Breast epithelium (tissue), 4 donors: Measurements from ENCODE around the gene UACA. TPM values are rescaled to one million over a fixed set of nuclear protein-coding genes. Genes with fewer than 3 reads are reported as not detected.
A peak's percentile ranks its signal among the peaks of the same experiment; 100 is the strongest.

Source experiments
- DNase-seq, 2 donors: peaks; one replicate each; pipeline ENCODE4 v3.0.0-alpha.2; 2019; ENCODE audit warnings: low spot score in 2 of 2
- H3K27ac ChIP-seq, 2 donors: fragments of 200-600 bp; sonication (generic) in 1 of 2; one replicate each; pipeline ENCODE4 v1.5.1; 2016 to 2019; ENCODE audit warnings: mild to moderate bottlenecking in 1 of 2
- H3K27me3 ChIP-seq, 2 donors: fragments of 200-600 bp; sonication (generic) in 1 of 2; one replicate each; pipeline versions ENCODE4 v1.5.1 to v1.6.0; 2017 to 2019; ENCODE audit warnings: control low read depth in 1 of 2, mild to moderate bottlenecking in 1 of 2
- H3K36me3 ChIP-seq: fragments of 200-600 bp; one replicate; pipeline ENCODE4 v1.5.1; 2019
- H3K4me1 ChIP-seq, 2 donors: fragments of 200-600 bp; sonication (generic); one replicate each; pipeline ENCODE4 v1.5.1; 2016 to 2019; ENCODE audit warnings: control low read depth in 1 of 2
- H3K4me3 ChIP-seq, 3 donors: fragments of 200-600 bp; sonication (generic); 1 replicate in 2 of 3; 2 replicates in 1 of 3; pipeline ENCODE4 v1.5.1; 2016 to 2019; ENCODE audit warnings: mild to moderate bottlenecking in 3 of 3, moderate library complexity in 2 of 3
- H3K9me3 ChIP-seq, 2 donors: fragments of 200-600 bp; sonication (generic) in 1 of 2; one replicate each; pipeline ENCODE4 v1.5.1; 2016 to 2019; ENCODE audit warnings: control low read depth in 1 of 2
- CTCF ChIP-seq, 3 donors: fragments of 450-650 bp; IDR thresholded peaks; one replicate each; pipeline ENCODE4 v1.5.1; 2016 to 2017; ENCODE audit warnings: antibody characterized with exemption in 3 of 3, mild to moderate bottlenecking in 3 of 3, moderate library complexity in 3 of 3
- POLR2A ChIP-seq: fragments of 450-650 bp; IDR thresholded peaks from one replicate; pipeline ENCODE4 v1.6.1; 2016; ENCODE audit warnings: antibody characterized with exemption, mild to moderate bottlenecking, moderate library complexity
- POLR2AphosphoS5 ChIP-seq, 3 donors: sonication (generic); formaldehyde crosslinking; IDR thresholded peaks; one replicate each; pipeline ENCODE4 v1.6.1; 2017; ENCODE audit warnings: antibody characterized with exemption in 3 of 3
- intact Hi-C: fragments of 100-400 bp; cut with DNase I; formaldehyde crosslinking; loops from one replicate; pipeline ENCODE4 v1.15.1; 2023; ENCODE audit warnings: low total_unique reads
- total RNA-seq, 3 donors: library from RNA; depleted of rRNA; stranded (reverse); fragments of >200 nt; gene quantifications; one replicate each; pipeline ENCODE4 v1.1.0, GENCODE V29; 2016

The UACA gene
- total RNA-seq, 3 donors from 2014 or later = 68.5 to 144 (median 71.7) TPM

GRCh38 chr15:70802629-70803028 lies 39.3 kb upstream of the UACA start:
- H3K27ac ChIP-seq = peak overlapping the region; percentile 74 to 79
- H3K4me3 ChIP-seq = no peak overlapping the region
- intact Hi-C loops = no loop called here
- no peaks in the 10 kb centered on the region for H3K27me3 ChIP-seq
- TF ChIP-seq CTCF (IDR thresholded peaks at IDR 0.05) (no peak), POLR2AphosphoS5 (IDR thresholded peaks at IDR 0.05) (no peak), POLR2A (no peak)
- DNase-seq = no peak
- no peaks in the 10 kb centered on the region for H3K9me3 ChIP-seq
- no peaks in the 10 kb centered on the region for H3K36me3 ChIP-seq
- peaks cover 4 to 24% of the 10 kb centered on the region in 2 donors for H3K4me1 ChIP-seq

- Histone ChIP-seq H3K36me3 (no peaks in the 10 kb centered on the region), H3K27me3 (no peaks in the 10 kb centered on the region), H3K27ac (peak overlapping the region; percentile 74 to 79), H3K4me3 (no peak overlapping the region), H3K9me3 (no peaks in the 10 kb centered on the region), H3K4me1 (peaks cover 4 to 22% of the 10 kb centered on the region in 2 donors)
- TF ChIP-seq CTCF (IDR thresholded peaks at IDR 0.05) (no peak), POLR2A (no peak), POLR2AphosphoS5 (IDR thresholded peaks at IDR 0.05) (no peak)
- no peak for DNase-seq
- intact Hi-C loops = no loop called here
These were observed 37.8 kb upstream of the UACA start for GRCh38 chr15:70801109-70801508.

- Histone ChIP-seq H3K36me3 (no peaks in the 10 kb centered on the region), H3K4me3 (no peak overlapping the region), H3K27me3 (no peaks in the 10 kb centered on the region), H3K9me3 (no peaks in the 10 kb centered on the region), H3K4me1 (peaks cover 4 to 22% of the 10 kb centered on the region in 2 donors), H3K27ac (peak overlapping the region; percentile 74 to 79)
- no peak for TF ChIP-seq CTCF (IDR thresholded peaks at IDR 0.05)
- peak in 1 of 3 donors; percentile 55 for TF ChIP-seq POLR2AphosphoS5 (IDR thresholded peaks at IDR 0.05)
- intact Hi-C loops = no loop called here
- DNase-seq = peak in 1 of 2 donors; percentile 64
These were observed 36.5 kb upstream of the UACA start for GRCh38 chr15:70799667-70800450.

GRCh38 chr15:70797464-70797863 lies 34.1 kb upstream of the UACA start:
- DNase-seq = no peak
- TF ChIP-seq POLR2AphosphoS5 (IDR thresholded peaks at IDR 0.05) (no peak), CTCF (IDR thresholded peaks at IDR 0.05) (no peak), POLR2A (no peak)
- Histone ChIP-seq H3K36me3 (no peaks in the 10 kb centered on the region), H3K27ac (no peak overlapping the region), H3K27me3 (no peaks in the 10 kb centered on the region), H3K4me1 (peaks cover 4 to 22% of the 10 kb centered on the region in 2 donors), H3K9me3 (no peaks in the 10 kb centered on the region), H3K4me3 (no peak overlapping the region)
- intact Hi-C loops = no loop called here

- H3K4me1 ChIP-seq = peaks cover 4 to 22% of the 10 kb centered on the region in 2 donors
- no peak for TF ChIP-seq POLR2AphosphoS5 (IDR thresholded peaks at IDR 0.05)
- no peak for TF ChIP-seq CTCF (IDR thresholded peaks at IDR 0.05)
- TF ChIP-seq POLR2A = no peak
- H3K36me3 ChIP-seq = no peaks in the 10 kb centered on the region
- peak overlapping the region; percentile 66 to 79 for H3K27ac ChIP-seq
- no peak for DNase-seq
- intact Hi-C loops = no loop called here
- no peaks in the 10 kb centered on the region for H3K27me3 ChIP-seq
- no peaks in the 10 kb centered on the region for H3K9me3 ChIP-seq
- H3K4me3 ChIP-seq = no peak overlapping the region
These were observed 33.4 kb upstream of the UACA start for GRCh38 chr15:70796516-70797310.
